Measurements from ENCODE around the gene PPARGC1A.

DNA sequence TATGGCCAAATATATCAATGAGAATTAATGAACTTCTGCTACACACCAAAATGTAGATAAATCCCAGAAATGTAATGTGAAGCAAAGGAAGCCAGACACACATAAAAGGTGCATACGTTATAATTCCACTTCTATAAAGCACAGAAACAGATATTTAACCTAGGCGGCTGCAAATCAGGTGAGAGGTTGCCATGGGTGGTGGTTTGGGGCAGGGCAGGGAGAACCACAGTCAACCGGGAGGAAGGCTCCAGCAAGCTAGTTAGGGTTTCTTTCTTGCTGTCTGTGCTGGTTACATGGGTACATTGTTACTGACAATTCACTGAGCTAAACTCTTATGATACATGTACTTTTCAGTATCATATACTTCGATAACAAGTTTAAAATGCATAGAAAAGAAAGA lies 9.7 kb upstream of the PPARGC1A start:
- TF ChIP-seq, protein P1, sequence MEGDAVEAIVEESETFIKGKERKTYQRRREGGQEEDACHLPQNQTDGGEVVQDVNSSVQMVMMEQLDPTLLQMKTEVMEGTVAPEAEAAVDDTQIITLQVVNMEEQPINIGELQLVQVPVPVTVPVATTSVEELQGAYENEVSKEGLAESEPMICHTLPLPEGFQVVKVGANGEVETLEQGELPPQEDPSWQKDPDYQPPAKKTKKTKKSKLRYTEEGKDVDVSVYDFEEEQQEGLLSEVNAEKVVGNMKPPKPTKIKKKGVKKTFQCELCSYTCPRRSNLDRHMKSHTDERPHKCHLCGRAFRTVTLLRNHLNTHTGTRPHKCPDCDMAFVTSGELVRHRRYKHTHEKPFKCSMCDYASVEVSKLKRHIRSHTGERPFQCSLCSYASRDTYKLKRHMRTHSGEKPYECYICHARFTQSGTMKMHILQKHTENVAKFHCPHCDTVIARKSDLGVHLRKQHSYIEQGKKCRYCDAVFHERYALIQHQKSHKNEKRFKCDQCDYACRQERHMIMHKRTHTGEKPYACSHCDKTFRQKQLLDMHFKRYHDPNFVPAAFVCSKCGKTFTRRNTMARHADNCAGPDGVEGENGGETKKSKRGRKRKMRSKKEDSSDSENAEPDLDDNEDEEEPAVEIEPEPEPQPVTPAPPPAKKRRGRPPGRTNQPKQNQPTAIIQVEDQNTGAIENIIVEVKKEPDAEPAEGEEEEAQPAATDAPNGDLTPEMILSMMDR (IDR thresholded peaks at IDR 0.05) = no peak
- no peak for TF ChIP-seq POLR2A (IDR thresholded peaks at IDR 0.05)
